D721Med (cell line): ENCODE results near the gene NFIC.
"Not testable (repeated sequence)": the region's sequence is repeated elsewhere in the genome, so short reads cannot be mapped to it uniquely, and the experiment has no call there.

Source experiments
- DNase-seq: peaks from one replicate; pipeline ENCODE4 v3.0.0; 2011; ENCODE audit warnings: low spot score; ENCODE audit not compliant: insufficient read length
- FAIRE-seq: peaks from 2 replicates; lab custom pipeline; 2011; peaks lifted over from hg19 to GRCh38; lab: Jason Lieb, UNC
- TF ChIP-seq, protein P1 (sequence below): IDR thresholded peaks from 2 replicates; pipeline ENCODE4 v1.5.1; 2012; ENCODE audit warnings: mild to moderate bottlenecking, control low read depth; ENCODE audit not compliant: insufficient read depth; ENCODE audit errors: missing control alignments

NFIC gene

DNA sequence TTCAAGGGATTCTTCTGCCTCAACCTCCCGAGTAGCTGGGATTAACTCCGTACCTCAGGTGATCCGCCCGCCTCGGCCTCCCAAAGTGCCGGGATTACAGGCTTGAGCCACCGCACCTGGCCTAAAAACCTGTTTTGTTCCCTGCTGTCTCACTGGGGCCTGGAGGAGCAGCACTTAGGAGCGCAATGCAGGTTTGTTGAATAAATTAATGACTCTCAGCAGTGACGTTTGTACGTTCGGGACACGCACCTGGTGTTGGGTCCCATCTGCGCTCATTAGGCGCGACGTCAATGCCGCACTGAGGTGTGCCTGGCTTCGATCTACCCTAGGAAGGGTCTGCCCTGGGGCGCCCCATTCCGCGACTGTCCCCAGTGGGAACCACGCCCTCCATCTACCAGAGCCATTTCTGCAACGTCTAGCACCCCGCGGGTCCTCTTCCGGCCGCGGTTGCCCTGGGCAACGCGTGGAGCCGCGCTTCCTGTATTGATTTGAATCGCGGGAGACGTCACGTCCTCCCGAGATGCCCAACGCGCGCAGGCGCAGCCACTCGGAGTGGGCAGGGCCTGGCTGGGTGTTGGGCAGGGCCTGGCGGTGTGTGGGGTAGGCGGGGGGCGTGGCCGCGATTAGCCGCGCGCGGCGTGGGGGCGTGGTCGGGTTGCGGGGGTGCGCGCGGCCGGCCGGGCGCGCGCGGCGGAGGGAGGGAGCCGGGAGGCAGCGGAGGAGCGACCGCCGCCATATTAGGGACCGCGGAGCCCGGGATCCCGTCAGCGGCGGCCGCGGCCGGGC lies 139.4 kb downstream of the NFIC start, which contains the start of gene FZR1:
Gene FZR1 (plus strand): TSS at position 714 of the 786 bp plus-strand sequence. CDS start 16,679 bp downstream, outside the sequence.
- TF ChIP-seq, protein P1, sequence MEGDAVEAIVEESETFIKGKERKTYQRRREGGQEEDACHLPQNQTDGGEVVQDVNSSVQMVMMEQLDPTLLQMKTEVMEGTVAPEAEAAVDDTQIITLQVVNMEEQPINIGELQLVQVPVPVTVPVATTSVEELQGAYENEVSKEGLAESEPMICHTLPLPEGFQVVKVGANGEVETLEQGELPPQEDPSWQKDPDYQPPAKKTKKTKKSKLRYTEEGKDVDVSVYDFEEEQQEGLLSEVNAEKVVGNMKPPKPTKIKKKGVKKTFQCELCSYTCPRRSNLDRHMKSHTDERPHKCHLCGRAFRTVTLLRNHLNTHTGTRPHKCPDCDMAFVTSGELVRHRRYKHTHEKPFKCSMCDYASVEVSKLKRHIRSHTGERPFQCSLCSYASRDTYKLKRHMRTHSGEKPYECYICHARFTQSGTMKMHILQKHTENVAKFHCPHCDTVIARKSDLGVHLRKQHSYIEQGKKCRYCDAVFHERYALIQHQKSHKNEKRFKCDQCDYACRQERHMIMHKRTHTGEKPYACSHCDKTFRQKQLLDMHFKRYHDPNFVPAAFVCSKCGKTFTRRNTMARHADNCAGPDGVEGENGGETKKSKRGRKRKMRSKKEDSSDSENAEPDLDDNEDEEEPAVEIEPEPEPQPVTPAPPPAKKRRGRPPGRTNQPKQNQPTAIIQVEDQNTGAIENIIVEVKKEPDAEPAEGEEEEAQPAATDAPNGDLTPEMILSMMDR = no peak
- FAIRE-seq = no peak
- peak; percentile 99 for DNase-seq

DNA sequence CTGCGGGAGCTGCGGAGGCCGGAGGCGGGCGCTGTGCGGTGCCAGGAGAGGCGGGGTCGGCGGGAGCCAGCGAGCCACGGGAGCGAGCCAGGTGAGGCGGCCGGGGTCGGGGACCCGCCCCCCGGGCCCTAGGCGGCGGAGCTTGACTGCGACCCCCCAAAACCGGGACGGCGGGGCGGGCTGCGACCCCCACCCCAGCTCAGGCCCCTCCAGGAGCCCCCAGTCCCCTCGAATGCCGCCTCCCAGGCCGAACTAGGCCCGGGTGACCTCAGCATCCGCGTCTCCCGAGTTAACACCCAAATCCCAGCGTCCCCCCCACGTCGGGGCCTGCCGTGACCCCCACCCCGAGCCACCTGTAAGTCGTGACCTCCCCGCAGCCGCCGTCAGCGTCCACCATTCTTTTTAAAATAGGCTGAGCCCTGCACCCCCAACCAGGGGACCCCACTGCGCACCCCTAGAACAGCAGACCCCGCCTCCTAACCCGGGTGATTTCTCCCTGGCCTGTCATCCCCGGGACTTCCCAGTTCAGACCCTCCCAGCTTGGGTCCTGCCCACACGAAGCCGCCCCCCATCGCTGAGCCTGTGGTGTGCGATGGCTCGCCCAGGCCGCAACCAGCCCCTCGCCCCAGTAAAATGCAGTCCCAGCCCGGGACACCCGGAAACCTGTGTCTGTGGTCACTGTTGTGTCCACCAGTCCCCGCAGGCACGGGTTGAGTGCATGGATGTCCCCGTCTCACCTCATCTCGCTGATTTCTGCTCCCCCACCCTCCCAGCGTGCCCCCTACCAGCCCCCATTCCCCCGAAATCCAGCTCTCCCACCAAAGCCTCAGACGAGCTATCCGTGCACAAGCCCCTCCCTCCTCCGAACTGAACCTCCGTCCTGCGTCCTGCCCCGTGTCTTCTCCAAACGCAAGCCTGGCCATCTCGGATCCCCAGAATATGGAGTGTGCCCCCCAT lies 140.3 kb downstream of the NFIC start:
- no peak for FAIRE-seq

DNA sequence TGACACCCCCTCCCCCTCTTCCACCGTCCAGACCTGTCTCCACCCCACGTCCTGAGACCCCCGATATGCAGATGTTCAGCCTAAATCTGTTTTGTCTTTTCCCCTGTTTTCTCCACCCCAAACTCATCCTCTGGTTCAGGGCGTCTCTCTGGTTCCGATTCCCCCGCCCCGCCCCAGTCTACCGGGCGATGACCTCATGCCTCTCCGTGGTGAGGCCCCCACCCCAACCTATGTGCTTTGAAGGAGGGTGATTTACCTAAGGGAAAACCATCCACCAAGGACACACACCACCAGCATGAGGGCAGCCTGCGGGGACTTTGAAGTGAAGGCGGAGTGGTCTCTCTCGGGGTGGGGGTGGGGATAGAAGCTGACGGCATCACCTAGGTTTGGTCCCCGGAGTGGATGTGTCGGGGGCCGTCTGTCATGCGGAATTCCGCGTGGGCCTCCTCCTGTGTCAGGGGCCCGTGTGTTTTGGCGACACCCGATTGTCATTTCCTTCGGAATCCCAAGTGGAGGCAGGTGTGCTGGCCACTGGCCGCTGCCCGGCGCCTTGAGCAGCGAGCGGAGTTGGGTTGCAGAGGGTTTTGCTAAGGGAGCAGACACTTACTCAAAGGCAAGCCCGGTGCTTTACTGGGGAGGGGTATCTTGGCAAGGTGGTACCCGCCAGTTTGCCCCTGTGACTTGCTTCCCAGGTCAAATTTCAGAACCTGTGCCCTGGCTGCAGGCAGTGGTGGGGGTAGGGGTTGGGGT lies 141.2 kb downstream of the NFIC start:
- TF ChIP-seq, protein P1 = no peak
- FAIRE-seq (no peak), DNase-seq (no peak)

More for the DNA sequence above, 140.3 kb downstream of the NFIC start:
- DNase-seq = no peak
- TF ChIP-seq, protein P1 = no peak

DNA sequence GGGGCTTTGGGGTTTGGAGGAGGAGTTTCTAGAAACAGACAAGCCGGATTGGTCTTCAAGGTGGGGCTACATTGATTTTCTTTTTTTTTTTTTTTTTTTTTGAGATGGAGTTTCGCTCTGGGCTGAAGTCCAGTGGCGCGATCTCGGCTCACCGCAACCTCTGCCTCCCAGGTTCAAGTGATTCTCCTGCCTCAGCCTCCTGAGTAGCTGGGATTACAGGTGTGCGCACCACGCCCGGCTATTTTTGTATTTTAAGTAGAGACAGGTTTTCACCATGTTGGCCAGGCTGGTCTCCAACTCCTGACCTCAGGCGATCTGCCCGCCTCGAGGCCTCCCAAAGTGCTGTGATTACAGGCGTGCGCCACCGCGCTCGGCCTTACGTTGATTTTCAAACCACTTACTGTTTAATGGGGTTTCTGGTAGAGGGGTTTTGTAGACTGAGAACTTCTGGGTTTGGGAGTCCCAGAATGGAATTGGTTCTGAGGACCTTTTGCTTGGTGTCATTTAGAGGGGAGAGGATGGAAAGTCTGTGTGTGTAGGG lies 141.8 kb downstream of the NFIC start:
- not testable (repeated sequence) for DNase-seq, FAIRE-seq

DNA sequence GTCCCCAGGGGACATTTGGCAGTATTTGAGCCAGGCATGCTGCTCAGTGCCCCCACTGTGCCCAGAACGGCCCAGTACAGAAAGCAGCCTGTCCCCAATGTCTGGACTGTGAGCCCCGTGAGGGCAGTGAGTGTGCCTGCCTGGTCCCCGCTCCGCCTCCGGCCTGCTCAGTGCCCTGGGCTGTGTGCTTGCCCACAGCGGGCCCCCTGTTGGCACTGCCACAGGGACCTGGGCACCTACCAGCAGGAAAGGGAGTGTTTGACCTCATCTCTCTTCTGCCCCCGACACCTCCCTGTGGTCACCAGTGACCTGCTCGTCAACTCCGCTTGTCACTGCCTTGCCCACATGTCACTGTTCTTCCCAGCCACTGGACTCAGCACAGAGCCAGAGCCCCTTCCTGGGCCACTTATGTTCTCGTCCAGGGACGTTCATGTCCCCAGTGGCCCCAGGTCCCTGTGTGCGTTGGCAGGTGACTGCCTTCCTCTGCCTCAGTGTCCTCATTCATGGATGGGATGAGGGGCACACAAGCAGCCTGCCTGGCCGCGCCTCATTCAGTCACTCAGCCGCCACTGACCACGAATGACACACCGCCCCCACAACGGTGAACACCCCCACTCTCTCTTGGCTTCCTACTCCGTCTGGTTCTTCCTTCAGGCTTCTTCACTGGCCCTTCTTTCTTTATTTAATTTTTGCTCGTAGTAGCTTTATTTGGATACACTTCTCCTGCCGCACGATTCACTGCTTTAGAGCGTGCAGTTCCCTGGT lies 142.6 kb downstream of the NFIC start:
- FAIRE-seq (no peak), DNase-seq (no peak)
- TF ChIP-seq, protein P1 = no peak

DNA sequence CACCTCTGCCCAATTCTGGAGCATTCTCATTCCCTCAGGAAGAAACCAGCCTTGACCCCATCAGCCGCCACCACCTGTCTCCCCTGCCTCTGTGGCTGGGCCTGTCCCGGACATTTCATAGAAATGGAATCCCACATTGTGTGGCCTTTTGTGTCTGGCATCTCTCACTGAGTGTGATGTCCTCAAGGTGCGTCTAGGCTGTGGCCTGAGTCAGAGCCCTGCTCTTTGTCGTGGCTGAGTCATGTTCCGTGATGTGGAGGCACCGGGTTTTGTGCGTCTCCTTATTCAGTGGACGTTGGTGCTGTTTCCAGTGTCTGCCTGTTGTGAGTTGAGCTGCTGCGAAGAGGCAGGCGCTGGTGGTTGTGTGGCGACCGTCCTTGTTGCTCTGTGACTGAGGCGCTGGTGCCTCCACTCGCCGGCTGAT lies 143.2 kb downstream of the NFIC start:
- DNase-seq = no peak
- no peak for FAIRE-seq
- TF ChIP-seq, protein P1 = no peak
